ENCODE data around the gene NIPAL3. TPM values are rescaled to one million over a fixed set of nuclear protein-coding genes. Genes with fewer than 3 reads are reported as not detected.
"Not testable (repeated sequence)": the region's sequence is repeated elsewhere in the genome, so short reads cannot be mapped to it uniquely, and the experiment has no call there.

Gene NIPAL3
- total RNA-seq, 1 donor from 2014 or later: 45.0 TPM

GRCh38 chr1:24506691-24507381 is 91.2 kb downstream of the NIPAL3 start:
- no peaks in the 10 kb centered on the region for H3K27me3 ChIP-seq (ENCODE audit: control insufficient read depth, insufficient read depth, low read length)
- no peak for DNase-seq (ENCODE audit: low read depth)
- no peaks in the 10 kb centered on the region for H3K36me3 ChIP-seq (ENCODE audit: control insufficient read depth, insufficient read depth, low read length)
- no peak overlapping the region for H3K4me3 ChIP-seq (ENCODE audit: low read depth, low read length)
- TF ChIP-seq CTCF (IDR thresholded peaks at IDR 0.05; ENCODE audit: insufficient read depth, low read length, poor library complexity, severe bottlenecking): no peak

GRCh38 chr1:24507405-24507804 is 91.8 kb downstream of the NIPAL3 start:
- Histone ChIP-seq H3K4me3 (ENCODE audit: low read depth, low read length) (no peak overlapping the region), H3K36me3 (ENCODE audit: control insufficient read depth, insufficient read depth, low read length) (no peaks in the 10 kb centered on the region), H3K27me3 (ENCODE audit: control insufficient read depth, insufficient read depth, low read length) (no peaks in the 10 kb centered on the region)
- no peak for TF ChIP-seq CTCF (IDR thresholded peaks at IDR 0.05; ENCODE audit: insufficient read depth, low read length, poor library complexity, severe bottlenecking)
- no peak for DNase-seq (ENCODE audit: low read depth)

GRCh38 chr1:24508911-24509310 is 93.3 kb downstream of the NIPAL3 start:
- Histone ChIP-seq H3K4me3 (ENCODE audit: low read depth, low read length) (no peak overlapping the region), H3K36me3 (ENCODE audit: control insufficient read depth, insufficient read depth, low read length) (no peaks in the 10 kb centered on the region), H3K27me3 (ENCODE audit: control insufficient read depth, insufficient read depth, low read length) (no peaks in the 10 kb centered on the region)
- DNase-seq (ENCODE audit: low read depth): no peak
- no peak for TF ChIP-seq CTCF (IDR thresholded peaks at IDR 0.05; ENCODE audit: insufficient read depth, low read length, poor library complexity, severe bottlenecking)

GRCh38 chr1:24513706-24514105 is 98.1 kb downstream of the NIPAL3 start:
- Histone ChIP-seq H3K4me3 (ENCODE audit: low read depth, low read length) (no peak overlapping the region), H3K27me3 (ENCODE audit: control insufficient read depth, insufficient read depth, low read length) (no peaks in the 10 kb centered on the region), H3K36me3 (ENCODE audit: control insufficient read depth, insufficient read depth, low read length) (no peaks in the 10 kb centered on the region)
- DNase-seq (ENCODE audit: low read depth): no peak
- TF ChIP-seq CTCF (IDR thresholded peaks at IDR 0.05; ENCODE audit: insufficient read depth, low read length, poor library complexity, severe bottlenecking): no peak

- no peak overlapping the region for H3K4me3 ChIP-seq (ENCODE audit: low read depth, low read length)
- no peaks in the 10 kb centered on the region for H3K36me3 ChIP-seq (ENCODE audit: control insufficient read depth, insufficient read depth, low read length)
- TF ChIP-seq CTCF (IDR thresholded peaks at IDR 0.05; ENCODE audit: insufficient read depth, low read length, poor library complexity, severe bottlenecking): no peak
- no peaks in the 10 kb centered on the region for H3K27me3 ChIP-seq (ENCODE audit: control insufficient read depth, insufficient read depth, low read length)
- DNase-seq (ENCODE audit: low read depth): no peak
Observed at GRCh38 chr1:24514946-24515345, 99.3 kb downstream of the NIPAL3 start.

- peak; percentile 70 for DNase-seq (ENCODE audit: low read depth)
- not testable (repeated sequence) for H3K27me3 ChIP-seq (ENCODE audit: control insufficient read depth, insufficient read depth, low read length); H3K36me3 ChIP-seq (ENCODE audit: control insufficient read depth, insufficient read depth, low read length); H3K4me3 ChIP-seq (ENCODE audit: low read depth, low read length)
Observed at GRCh38 chr1:24515671-24516209, 100.1 kb downstream of the NIPAL3 start.
